NCI-H446 (cell line): Measurements from ENCODE around the gene PPARG.

Experiments
- DNase-seq, 2 experiments: peaks; one replicate each; lab custom pipeline; 2025; lab: John Stamatoyannopoulos, UW

The PPARG gene

DNA sequence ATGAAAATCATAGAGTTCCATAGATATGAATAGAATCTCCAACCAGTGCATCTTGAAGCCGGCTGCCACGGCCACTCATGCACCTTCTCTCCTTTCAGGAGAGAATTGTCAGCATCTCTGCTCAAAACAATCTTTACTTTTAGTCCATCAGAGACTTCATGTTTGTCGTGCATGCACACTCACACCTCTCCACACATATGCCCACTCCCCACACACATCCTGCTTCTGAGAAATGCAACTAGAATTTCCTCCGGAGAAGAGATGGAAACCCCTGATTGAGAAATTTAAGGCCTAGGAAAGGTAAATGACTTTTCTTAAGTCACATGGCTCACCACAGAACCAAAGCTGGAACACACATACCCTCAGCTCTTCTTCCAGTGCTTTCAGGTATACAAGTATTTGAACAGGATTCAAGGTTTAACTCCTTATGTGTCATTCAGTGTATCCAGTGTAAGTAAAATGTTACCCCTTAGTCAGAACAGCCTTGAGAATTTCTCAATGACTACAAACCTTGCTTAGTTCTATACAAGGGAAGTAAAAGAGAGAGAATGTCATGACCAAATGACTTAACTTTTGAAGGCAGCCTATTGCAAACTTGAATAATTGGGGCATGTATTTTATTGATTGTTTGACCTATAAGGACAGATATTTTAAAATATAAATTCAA lies 126.3 kb downstream of the PPARG start:
- no peak for DNase-seq

DNA sequence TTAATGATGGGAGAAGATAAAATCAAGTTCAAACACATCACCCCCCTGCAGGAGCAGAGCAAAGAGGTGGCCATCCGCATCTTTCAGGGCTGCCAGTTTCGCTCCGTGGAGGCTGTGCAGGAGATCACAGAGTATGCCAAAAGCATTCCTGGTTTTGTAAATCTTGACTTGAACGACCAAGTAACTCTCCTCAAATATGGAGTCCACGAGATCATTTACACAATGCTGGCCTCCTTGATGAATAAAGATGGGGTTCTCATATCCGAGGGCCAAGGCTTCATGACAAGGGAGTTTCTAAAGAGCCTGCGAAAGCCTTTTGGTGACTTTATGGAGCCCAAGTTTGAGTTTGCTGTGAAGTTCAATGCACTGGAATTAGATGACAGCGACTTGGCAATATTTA lies 127.9 kb downstream of the PPARG start:
- DNase-seq = no peak

DNA sequence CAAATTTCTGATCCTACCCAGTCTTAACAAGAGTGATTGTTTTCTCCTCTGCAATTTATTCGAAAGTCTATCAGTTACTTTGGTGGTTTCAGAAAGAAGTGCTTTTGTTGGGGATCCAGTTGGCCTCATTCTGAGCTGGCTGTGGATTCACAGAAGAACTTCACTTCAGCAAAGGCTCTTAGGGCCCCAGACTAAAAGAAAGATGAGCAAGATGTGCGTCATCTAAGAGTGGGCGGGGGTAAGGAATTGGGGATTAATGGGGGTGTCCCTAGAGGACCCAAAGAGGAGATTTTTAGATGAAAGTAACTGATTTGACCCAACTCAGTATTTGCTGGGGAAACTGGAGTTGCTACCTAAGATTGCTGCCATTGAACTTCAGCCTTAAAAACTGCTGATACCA lies 131.5 kb downstream of the PPARG start:
- no peak for DNase-seq

DNA sequence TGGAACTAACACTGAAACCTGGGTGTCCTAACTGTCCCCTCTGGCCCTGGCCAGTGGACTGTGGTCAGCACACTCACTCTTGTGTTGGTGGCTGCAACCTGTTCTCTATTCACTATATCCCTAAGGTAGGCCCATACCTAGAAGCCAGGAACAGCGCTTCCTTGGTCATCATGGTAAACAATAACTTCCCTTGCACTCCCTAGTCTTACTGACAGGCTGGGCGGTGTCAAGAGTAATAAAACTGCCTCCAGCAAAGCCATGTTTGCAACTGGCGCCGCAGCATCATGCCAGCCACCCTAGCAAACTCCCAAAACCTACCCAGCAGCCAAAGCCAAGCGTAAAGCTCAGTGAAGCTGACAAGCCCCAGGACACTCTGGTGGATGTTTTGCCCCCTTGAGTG lies 132.3 kb downstream of the PPARG start:
- DNase-seq = peak; percentile 17 to 24

DNA sequence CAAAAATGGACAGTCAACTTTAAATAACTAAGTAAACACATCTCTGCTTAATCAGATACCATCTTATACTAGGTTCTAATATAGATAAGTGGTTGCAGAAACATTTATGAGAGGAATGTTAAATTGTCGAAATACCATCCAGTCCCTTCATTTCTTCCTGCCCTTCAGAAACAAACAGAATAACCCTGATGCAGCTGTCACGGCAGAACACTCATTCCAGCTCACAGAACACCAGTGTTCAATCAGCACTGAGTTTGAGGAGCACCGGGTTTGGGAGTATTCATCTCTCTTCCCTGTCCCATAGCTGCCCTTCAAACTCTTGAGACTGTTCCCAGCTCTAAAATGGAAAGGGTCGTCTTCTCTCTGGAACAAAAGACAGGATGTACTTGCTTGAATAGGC lies 134.3 kb downstream of the PPARG start:
- DNase-seq = no peak

DNA sequence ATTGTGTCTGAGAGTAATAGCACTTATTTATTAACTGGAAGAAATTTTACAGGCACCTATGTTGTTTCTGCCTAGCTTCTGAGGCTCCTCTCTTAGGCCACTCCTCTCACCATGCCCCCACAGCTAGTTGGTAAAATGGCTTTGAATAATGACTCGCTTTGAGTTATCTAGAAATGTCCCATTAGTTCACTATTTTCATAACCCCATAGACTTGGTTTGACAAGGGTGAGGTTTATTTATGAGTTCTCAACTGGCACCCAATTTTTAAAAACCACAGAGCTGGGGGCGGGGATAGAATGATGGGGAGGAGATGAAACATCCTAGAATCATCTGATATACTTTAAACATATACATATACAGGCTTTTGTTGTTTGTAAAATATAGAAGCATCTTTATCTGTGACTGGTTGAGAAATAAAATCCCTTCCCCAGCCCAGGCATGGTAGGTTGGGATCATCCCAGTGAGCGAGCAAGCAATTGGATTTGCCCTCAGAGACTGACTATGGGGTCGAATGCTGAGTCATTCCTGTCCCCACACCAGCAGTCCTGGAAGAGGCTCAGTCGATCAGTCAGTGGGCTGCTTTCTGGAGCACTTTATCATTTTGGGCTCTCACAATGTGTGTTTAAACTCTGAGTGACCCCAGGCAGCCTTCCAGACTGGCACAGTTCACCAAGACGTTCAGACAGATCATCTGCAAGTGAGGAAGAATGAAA lies 135.2 kb downstream of the PPARG start:
- DNase-seq = no peak

DNA sequence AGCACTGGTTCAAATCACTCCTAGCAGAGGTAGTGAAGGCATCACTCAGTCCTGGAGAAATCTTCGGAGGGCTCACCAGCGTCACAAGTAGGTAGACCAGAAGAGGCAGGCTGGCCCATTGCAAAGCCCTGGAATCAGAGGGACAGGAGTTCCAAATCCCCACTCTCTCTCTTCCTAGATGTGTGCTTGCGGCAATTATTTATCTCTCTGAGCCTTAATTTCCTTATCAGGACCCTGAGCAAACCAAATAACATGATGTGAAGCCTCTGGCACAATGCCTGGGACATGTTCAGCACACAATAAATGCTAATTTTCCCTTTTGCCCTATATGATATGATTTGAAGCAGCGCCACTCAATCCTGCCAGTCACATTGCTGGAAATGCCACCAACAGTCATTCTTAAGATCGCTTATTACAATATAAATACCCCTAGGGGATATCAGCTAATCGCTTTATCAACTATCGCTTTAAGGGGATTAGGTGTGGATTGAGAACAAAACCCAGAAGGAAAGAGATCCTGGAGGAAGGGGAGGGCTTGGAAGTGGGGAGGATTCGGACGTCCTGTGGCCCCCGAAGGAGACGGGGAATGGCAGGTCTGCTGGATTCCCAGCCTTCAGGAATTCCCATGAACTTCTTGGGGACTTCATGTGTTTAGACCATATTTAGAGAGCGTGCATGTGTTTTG lies 135.9 kb downstream of the PPARG start:
- no peak for DNase-seq

DNA sequence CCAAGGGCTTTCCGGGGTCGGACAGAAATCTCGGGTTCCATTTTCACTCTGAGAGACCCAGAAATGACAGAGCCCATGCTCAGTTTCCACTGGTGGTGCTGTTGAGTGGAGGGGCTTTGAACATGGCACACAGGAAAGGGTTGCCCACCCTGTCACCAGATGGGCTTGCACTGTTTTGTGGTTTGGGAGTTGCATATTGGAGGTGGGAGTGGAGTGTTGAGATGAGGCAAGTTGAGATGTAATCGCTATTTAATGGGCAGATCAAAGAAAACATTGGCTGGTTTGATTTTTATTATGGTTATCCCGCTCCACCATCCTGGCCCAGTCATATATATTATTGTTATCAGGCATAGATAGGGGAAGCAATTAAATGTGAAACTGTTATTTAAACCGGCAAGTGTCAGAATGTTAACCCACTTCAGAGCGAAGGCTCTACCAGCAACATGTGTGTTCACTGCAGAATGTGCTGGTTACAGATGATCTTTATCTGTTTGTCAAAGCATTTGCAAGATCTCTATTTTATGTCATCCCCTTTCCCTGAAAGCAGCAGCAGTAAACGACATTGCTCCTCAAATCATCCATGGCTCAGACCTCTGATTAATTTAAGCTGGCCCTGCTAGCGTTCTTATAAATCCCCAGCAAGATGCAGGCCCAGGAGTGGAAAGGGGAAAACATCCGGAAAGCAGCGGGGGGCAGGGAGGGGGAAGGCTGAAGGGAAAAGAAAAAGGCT lies 137.1 kb downstream of the PPARG start:
- DNase-seq = no peak

DNA sequence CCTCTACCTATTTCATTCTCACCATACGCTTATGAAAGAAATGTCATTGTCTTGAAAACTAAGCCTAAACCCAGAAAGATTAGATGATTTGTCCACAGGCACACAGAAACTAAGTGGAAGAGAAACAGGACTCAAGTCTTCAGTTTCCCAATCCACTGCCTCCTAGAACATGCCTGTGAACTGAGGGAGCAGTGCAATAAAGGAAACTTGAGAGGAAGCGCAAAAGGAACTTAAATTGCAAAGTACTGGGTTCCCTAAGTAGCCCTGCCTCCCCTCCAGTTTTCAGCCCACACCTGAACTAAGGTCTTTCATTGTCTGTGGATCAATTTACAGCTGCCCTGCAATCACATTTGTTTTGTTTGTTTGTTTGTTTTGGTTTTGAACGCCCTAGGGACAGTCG lies 138.7 kb downstream of the PPARG start:
- DNase-seq = no peak

DNA sequence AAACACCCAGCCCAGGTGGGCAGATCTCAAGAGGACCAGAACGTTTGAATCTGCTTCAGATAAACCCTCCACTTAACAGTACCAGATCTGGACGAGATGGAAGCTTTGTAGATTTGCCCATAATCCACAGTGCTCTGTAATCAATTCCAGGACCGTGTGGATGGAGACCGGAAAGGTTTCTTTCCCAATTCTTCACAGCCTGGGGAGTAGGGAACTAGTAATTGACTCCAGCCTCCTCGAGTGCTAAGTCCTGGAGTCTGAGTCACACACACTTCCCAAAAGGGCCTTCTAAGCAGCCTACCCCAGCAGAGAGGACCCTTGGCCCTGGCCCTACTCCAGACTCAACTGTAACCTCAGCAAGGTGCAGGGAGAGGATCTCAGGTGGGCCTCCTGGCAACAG lies 139.3 kb downstream of the PPARG start:
- DNase-seq = no peak

DNA sequence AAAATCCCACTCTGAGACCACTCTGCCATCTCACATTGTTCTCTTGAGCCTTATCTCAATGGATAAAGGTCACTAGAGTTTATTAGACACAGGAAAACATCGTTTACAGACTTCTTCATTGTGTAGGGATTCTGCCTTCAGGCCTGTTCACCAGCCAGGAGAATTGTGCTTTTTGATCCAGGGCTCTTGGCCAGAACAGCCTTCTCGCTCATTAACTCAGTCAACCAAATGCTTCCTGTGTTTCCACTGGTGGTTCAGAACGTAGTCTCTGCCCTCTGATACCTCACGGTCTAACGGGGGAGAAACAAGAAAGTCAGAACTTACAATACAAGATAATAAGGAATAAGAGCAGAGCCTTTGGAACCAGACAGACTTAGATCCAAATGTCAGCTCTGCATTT lies 141.2 kb downstream of the PPARG start:
- peak in 1 of 2 experiments; percentile 44 for DNase-seq

DNA sequence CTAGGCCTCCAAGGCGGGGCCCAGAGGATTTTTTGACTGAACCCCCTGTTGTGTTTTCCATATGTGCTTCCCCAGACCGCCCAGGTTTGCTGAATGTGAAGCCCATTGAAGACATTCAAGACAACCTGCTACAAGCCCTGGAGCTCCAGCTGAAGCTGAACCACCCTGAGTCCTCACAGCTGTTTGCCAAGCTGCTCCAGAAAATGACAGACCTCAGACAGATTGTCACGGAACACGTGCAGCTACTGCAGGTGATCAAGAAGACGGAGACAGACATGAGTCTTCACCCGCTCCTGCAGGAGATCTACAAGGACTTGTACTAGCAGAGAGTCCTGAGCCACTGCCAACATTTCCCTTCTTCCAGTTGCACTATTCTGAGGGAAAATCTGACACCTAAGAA lies 145.0 kb downstream of the PPARG start:
- DNase-seq = no peak

DNA sequence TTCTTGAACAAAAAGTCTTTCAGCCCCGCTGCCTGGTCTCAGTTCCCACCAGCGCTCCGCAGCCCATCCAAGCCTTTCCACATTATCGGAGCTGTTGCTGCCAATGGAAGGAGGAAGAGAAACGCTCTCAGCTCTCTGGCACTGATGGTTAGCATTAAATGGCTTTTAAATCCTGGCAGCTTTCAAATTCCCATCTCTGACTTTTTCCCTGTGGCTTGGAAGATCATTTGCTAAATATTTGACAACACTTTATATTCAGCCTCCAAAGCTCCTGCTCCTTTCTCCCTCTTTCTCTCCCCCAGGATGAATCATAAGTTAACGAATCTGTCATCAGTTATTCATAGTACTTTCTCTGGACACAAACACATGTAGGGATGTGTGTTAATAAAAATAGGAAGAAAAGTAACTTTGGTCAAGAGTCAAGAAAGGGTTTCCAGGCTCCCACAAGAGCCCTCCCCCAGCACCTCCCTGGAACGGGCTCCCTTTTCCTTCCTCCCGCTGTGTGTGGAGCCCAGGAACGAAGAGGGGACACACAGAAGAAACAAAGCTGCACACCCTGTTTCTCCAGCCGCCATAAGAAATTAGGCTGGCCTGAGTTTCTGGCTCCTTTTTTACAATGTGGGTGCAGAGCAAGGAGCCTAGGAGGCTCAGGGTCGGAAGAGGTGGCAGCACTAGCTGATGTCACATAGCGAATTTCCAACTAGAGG lies 147.8 kb downstream of the PPARG start:
- DNase-seq = peak in 1 of 2 experiments; percentile 12

DNA sequence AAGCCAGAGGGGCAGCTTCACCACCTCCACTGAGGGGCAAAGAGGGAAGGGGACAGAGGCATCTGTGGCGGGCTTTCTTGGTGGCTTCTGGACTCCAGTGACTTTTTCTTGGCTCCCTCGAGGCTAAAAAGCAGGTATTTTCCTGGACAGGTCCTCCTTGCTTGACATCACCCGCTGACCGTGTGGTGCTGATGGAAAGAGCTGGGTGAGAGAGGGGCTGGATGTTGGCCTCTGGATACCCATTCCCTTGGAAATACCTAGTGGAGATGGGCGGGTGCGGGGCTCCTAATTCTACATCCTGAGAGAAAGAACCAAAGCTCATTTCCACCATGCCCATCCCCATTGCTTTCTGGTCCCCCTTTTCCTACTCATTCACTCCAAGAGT lies 148.3 kb downstream of the PPARG start:
- DNase-seq = no peak

DNA sequence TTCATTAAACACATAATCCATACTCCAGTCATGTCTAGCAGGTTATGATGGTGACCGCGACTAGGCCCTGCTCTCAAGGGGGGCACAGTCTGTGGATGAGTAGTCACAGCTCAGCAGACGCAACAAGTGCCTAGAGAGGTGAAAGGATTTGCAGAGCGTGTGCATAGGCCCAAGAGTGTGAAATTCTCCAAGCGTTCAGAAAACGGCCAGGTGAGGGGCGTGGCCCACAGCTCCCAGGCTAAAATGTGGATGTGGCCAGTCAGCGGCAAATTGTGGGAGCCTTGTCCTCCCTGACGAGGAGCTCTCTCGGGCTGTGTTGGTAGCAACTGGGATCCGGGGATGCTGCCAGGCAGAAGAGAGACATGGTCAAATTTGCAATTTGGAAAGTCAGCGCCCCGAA lies 149.0 kb downstream of the PPARG start:
- DNase-seq = no peak

DNA sequence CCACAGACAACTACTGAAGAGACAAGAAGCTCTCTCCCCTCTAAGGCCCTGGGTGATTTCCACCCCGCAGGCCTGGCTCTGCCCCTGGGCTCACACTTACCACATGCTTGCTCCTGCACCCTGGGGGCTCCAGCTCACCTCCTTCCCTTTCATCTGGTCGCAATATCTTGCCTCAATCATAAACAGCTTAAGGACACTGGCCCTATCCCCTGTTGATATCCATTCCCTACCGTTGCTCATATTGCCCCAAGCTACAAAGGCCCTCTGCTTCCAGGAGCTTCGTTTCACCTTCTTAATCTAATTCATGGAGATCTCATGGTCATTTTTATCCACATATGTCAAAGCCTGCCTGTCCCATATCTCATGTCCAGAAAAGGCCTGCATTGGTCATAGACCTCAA lies 149.4 kb downstream of the PPARG start:
- no peak for DNase-seq

DNA sequence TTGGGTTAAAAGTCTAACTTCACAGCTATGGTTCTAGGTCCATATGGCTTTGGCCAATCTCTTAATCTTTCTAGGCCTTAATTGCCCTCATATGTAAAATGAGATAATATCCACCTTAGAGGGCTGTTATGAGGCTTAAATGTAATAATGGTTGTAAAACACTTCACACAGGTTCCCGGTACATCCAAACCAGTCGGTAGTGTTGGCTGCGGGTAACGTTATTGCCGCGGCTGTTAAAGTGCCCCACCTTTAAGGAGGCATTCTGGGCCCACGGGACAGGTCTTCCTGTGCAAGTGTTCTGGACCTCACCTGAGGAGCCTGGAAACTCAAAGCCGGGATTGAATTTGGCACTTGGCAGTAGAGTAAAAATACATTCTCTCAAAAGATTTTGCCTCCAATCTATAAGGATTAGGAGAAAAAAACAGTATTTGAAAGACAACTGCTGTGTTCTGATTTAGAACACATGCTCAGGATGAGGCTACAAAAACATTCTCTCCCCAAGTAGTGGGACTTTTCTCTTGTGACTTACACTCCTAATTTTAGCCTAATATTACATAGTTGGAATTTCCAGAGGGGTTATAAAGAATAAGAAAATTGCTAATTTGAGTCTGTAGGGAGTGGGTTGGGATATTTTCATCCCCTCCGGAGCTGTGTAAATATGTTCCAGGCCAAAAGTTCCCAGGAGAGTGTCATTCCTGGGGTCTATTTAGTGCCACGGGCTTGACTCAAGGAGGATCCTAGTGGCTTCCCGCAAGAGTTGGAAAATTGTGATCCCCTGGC lies 150.5 kb downstream of the PPARG start:
- DNase-seq = no peak

DNA sequence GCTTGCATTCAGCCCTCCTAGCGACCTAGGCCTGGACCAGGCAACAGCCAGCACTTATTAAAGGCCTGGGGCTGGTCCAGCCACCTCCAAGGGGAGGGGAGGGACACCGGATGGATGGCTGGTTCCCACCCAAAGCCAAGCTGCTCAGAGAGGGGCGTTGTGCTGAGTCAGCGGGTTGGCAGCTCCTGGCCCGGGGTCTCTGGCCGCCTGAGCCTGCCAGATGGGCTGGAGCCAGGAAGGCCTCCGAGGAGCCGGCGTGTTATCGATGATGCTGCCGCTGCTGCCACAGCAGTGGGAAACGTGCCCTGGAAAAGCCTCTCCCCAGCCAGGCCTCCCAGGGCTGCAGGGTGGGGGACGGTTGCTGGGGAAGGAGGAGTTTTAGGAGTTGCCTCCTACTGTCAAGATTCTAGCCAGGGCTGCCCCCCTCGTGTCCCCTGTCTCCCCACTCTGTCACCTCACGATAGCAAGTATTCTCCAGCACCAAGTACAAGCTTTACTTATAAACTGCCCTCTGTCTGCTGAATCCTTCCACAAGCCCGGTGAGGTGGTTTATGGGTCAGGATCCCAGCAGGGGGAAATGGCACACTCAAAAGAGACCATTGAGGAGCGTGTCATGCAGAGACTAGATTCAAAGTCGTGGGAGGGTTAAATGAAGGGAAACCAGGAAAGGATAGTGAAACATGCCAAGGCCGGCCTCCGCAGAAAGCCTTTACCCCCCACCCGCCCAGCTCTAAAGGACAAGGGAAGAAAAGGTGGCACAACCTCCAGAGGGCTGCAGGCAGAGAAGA lies 152.3 kb downstream of the PPARG start:
- peak; percentile 21 to 82 for DNase-seq

DNA sequence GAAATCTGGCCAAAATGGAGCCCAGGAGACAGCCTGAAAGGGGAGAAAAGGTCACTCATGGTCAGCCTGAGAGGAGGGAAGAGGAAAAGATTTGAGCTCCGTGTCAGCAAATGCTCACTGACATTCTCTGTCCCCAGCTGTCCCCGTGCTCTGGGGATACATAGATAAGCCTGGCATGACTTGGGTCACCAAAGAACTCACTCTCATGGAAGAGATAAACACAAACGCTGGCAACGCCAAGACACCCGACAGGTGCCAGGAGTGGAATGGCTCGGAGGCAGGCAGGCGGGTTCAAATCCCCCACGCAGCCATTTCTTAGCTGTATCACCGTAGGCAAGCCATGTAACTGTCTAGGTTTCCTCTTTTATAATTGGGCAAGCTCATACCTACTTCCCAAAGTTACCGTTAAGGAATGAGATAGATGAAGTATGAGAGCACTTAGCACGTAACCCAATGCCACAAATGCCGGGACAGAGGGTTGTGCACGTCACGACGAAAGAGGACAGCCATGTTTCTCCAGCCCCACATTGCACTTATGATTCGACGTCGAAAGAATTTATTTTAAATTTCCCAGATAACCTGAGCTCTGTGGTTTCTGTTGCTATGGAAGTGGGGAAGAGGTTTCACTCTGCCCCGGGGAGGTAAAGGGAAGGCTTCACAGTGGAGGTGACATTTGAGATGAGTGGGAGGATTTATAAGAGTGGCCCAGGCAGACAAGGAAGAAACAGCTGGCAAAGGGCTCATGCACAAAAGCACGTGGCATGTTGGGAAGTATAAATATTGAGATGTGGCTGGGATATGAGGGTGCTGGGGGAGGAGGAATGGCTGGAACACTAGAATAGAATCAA lies 154.0 kb downstream of the PPARG start:
- DNase-seq = no peak
